Fibroblast of gingiva (primary cell): Measurements from ENCODE around the gene C1QL4.
A peak's percentile ranks its signal among the peaks of the same experiment; 100 is the strongest.
"Not testable (repeated sequence)": the region's sequence is repeated elsewhere in the genome, so short reads cannot be mapped to it uniquely, and the experiment has no call there.

ENCODE experiments used
- DNase-seq: peaks from one replicate; pipeline ENCODE4 v3.0.0-alpha.2; 2011; ENCODE audit warnings: low read depth

The C1QL4 gene

DNA sequence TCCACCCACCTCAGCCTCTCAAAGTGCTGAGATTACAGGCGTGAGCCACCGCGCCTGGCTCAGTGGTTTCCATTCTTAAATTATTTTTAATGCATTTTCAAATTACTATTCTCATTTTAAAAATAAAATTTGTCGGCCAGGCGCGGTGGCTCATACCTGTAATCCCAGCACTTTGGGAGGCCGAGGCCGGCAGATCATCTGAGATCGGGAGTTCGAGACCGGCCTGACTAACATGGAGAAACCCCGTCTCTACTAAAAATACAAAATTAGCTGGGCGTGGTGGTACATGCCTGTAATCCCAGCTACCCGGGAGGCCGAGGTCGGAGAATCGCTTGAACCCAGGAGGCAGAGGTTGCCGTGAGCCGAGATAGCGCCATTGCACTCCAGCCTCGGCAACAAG is 3.2 kb downstream of the C1QL4 start:
- not testable (repeated sequence) for DNase-seq

GRCh38 chr12:49332891-49333371 is 4.1 kb downstream of the C1QL4 start:
- no peak for DNase-seq

DNA sequence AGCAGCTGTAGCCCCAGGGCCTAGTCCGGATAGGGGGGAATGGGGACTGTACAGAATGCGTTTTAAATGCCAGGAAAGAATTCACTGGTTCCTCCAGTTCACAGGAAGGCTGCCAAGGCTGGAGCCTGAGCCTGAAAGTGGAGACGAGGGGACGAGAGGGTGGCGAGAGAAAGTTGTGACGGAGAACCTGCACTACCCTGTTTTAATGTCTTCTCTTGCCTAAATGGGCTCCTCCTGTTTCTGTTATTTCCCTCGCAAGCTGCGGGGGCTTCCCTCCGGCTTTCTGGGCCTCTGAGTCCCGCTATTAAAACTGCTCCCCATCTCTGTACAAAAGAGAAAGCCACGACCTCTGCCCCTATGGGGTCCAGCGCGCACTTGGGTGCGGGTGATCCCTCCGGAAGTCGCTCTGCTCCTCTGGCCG is 4.5 kb downstream of the C1QL4 start:
- no peak for DNase-seq

DNA sequence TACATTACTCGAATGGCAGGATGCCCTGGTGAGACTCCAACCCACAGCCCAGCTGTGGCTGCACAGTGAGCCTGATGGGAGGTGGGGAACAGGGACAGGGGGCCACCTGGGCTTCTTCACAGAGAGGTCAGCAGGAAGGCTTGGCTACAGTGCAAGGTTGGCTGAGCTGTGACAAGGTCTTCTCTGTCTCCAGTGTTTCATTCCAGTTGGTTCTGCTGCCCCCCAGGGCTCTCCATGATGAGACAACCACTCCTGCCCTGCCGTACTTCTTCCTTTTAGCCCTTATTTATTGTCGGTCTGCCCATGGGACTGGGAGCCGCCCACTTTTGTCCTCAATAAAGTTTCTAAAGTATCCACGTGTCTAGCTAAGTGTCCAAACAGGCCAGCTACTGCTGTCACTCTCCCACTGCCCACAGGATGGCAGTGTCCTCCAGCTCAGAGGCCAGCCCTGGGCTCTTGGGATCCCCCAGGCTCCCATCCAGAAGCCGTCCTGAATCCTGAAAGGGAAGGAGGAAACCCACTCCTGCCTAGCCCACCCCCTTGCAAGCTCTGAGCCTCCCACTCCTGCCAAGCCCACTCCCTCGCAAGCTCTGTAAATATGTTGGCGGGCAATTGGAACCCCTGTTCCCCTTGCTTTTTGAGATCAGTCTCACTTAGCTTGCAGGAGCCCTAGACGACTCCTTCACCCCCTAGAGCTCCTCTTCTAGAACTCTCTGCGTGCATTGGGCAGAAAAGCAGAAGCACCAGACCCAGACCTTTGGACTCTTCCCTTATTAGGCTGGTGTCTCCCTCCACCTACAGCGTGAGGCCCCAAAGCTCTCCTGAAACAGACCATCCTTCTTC is 5.4 kb downstream of the C1QL4 start:
- peak; percentile 70 for DNase-seq

GRCh38 chr12:49330631-49331379 is 6.2 kb downstream of the C1QL4 start:
- DNase-seq, result no peak

DNA sequence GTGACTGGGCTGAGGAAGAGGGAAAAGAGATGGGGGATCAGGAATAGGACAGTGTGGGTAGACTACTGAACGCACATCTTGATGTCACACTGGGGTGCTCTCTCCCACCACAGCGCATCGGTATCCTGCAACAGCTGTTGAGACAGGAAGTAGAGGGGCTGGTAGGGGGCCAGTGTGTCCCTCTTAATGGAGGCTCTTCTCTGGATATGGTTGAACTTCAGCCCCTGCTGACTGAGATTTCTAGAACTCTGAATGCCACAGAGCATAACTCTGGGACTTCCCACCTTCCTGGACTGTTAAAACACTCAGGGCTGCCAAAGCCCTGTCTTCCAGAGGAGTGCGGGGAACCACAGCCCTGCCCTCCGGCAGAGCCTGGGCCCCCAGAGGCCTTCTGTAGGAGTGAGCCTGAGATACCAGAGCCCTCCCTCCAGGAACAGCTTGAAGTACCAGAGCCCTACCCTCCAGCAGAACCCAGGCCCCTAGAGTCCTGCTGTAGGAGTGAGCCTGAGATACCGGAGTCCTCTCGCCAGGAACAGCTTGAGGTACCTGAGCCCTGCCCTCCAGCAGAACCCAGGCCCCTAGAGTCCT is 6.9 kb downstream of the C1QL4 start:
- DNase-seq, result no peak

DNA sequence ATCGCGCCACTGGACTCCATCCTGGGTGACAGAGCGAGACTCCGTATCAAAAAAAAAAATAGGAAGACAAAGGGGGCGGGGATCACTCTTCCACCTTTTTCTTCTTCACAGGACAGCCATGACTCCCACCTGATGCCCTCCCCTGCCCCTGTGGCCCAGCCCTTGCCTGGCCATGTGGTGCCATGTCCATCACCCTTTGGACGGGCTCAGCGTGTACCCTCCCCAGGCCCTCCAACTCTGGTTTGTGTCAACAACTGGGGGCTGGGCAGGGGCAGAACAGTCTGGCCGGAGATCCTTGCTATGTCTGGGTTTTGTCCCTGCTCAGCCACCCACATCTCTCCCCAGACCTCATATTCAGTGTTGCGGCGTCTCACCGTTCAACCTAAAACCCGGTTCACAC is 8.2 kb downstream of the C1QL4 start:
- no peak for DNase-seq

GRCh38 chr12:49327887-49328286 is 9.1 kb downstream of the C1QL4 start:
- no peak for DNase-seq

DNA sequence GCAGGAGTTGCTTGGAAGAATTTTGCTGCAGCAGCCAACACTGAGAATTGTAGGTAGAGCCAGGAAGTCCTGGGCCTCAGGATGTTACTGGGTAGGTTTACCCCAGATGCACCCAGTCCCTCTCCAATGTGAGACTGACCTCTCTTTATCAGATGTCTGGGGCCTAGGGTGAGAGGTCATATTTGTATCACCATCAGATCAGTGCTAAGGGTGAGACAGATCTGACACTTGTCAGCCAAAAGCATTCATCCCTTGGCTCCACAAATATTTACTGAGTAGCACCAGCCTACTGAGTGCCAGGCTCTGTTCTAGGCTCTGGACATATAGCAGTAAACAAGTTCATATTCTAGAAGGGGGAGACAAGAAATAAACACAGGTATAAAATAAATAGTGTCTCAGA is 9.6 kb downstream of the C1QL4 start:
- no peak for DNase-seq

- no peak for DNase-seq
These were observed 11.4 kb downstream of the C1QL4 start for GRCh38 chr12:49325606-49326005.

GRCh38 chr12:49323524-49324097 is 13.4 kb downstream of the C1QL4 start:
- no peak for DNase-seq

DNA sequence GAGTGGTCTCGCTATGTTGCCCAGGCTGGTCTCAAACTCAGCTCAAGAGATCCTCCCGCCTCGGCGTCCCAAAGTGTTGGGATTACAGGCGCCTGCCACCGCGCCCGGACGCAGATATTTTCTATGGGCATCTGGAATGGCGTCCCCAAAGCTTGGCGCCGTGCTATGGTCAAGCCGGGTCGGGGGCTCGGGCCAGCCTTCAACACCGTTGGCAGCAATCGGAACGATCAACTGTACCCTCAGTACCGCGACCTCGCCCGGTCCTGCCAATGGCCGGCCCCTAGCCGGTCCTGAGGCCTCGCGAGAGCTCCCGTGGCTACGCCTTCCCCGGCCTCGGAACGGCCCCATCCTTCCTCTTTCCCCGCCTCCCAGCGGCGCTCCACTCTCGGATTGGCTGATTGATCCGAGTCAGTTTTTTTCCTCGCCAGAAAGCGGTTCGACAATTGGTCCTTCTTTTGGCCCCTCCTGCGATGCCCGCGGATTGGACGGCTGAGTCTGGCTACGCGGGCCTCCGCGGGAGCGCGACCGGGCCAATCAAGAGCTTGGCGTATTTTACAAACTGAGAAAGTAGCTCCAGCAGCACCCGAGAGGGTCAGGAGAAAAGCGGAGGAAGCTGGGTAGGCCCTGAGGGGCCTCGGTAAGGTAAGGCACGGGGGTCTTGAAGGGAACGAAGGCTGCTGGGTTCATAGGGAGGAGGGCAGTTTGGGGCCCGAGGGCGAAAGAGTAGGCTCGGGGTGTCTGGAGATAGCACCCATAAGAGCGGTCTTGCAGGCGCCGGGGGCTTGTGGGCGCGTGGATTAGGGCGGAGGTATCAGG is 14.1 kb downstream of the C1QL4 start, which contains the start of gene TROAP:
TROAP (plus strand) TSS at position 548 of the 816 bp plus-strand sequence. CDS start 354 bp downstream, outside the sequence.
- peak; percentile 97 for DNase-seq

- no peak for DNase-seq
These were observed 14.7 kb downstream of the C1QL4 start for GRCh38 chr12:49322367-49322707.

- DNase-seq, result not testable (repeated sequence)
These were observed 16.4 kb downstream of the C1QL4 start for GRCh38 chr12:49320411-49321103.

GRCh38 chr12:49317118-49317517 is 19.9 kb downstream of the C1QL4 start:
- not testable (repeated sequence) for DNase-seq

GRCh38 chr12:49314811-49315210 is 22.2 kb downstream of the C1QL4 start:
- DNase-seq, result no peak

GRCh38 chr12:49310451-49311000 is 26.5 kb downstream of the C1QL4 start:
- not testable (repeated sequence) for DNase-seq

- DNase-seq, result no peak
These were observed 27.6 kb downstream of the C1QL4 start for GRCh38 chr12:49309386-49309785.

DNA sequence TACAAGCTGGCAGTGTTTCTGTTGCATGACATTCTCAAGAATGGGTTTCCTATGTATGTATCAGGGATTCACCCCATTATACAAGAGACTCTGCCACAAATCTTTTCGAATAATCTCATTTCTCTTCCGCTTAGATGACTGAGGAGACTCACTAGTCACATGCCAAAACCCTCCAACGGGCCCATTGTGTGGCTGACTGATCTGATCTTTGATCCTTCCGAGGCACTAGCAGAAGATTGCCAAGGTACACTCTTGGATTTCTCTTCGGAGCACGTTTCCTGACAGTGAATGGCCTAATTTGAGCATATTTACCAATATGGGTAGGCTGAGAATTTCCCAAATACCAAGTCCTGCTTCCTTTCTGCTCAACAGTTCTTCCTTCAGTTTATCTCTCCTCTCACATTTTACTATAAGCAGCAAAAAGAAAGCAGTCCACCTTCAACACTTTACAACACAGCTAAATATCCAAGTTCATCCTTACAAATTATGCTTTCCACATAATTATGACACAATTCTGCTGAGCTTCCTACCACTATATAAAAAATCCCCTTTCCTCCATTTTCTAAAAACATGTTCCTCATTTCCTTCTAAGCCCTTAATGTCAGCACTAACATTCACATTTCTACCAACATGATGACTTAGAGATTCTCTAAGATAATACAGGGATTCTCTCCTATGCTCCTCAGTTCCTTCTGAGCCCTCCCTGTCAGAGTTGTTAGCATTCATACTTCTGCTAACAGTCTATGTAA is 31.1 kb downstream of the C1QL4 start:
- no peak for DNase-seq

DNA sequence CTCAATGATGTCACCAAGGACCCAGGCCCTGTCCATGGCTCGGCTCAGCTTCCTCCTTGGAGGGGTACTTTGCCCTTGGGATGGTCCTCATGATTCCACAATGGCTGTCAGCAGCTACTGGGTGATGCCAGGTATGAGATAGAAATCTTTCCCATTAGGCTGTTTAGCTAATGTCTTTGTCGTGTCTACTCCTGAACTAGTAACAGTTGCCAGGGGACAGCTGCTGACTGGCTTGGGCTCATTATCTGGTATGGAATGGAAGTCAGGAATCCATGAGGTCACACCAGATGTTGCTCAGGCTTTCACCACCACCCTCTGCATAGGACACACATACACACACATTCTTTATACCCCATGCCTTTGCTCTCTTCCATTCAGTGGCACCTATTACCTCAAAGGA is 32.8 kb downstream of the C1QL4 start:
- DNase-seq, result peak; percentile 69
